Embryonic facial prominence (tissue), 1 donor: ENCODE data around the gene FAM114A2.
"Not testable (repeated sequence)": the region's sequence is repeated elsewhere in the genome, so short reads cannot be mapped to it uniquely, and the experiment has no call there.

ENCODE experiments used
- DNase-seq: peaks from one replicate; pipeline ENCODE4 v3.0.0-alpha.2; 2016; ENCODE audit errors: extremely low spot score

Gene FAM114A2

DNA sequence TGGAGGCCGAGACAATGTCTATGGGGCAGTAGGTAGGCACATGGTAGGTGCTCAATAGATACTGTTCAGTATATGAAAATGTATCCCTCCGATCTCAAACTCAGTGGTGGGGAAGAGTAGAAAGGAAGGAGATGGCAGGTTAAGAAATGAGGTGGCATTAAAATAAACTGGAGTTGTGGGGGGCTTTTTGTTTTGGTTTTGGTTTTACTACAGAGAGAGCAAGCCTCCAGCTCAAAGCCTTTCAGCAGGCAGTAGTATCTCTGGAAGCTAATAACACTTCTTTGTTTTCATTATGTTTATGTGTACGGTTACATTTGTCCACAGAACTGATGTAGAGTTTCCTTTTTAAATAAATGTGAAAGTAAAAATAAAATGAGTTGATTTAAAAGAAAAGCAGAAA lies 8.6 kb upstream of the FAM114A2 start:
- no peak for DNase-seq

DNA sequence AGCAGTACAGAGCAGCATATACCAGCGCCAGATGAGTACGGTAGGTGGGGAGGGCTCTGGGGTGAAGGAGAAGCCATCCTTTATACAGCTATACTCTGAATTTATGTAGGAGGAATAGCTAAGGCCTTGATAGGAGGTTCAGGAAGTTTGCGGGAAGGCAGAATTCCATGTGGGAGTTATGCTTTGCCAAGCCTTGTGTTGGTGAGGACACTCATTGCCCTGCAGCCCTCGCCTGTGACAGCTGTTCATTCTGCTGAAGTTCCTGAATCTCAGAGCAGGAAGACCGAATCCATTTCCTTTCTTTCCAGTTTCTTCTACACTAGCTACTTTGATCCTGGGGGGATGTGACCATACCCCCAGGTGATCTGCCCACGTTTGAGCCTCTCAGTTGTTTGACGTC lies 7.8 kb upstream of the FAM114A2 start:
- DNase-seq: no peak

DNA sequence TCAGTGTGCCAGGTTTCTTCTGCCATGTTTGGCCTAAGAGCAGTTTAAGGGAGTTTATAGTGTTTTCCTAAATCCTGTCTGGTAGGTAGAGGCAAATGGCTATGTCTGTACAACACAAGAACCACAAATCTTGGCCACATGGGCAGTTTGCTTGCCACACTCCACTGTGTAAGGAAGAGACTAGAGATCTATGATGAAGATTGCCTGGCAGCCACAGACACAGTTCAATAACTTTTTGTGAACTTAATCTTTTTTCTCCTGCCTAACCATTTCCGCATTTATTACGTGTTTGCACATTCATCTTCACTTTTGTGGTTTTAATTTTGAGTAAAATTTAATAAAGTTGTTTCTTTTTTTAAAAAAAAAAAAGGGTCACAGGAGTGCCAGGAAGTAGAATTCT lies 5.9 kb upstream of the FAM114A2 start:
- no peak for DNase-seq

DNA sequence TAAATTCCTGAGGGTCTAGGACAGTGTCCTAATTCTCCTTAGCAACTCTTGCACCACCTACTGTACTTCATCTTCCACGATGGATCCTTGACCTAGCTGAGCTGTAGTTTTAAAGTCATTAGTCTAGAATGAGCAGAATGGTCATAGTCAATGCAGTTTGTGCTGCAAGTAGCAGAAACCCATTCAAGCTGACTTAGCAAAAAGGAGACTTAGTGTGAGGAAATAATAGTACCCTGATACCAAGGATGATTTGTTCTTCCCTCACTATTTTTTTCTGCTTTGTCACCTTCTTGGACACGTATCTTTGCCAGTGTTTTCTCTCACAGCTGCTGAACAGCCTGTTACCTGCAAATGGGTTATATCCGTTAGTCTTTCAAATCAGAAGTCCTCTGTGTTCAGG lies 5.4 kb upstream of the FAM114A2 start:
- no peak for DNase-seq

DNA sequence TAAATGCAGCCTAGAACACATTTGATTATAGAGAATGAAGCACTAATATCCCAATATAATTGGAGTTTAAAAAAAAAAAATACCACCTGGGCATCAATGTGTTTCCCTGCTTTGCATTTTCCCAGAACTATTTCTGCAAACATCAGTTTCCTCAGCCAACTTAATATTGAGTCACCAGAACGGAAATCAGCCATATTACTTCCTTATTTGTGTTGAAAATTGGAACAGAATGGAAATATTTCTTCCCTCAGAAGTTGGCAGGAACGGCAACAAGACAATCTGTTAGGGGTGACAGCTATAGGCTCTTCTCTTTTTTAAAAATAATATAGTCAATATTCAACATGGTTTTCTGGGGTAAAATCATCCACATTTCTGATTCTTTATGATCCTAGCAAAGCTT lies 4.1 kb upstream of the FAM114A2 start:
- no peak for DNase-seq

DNA sequence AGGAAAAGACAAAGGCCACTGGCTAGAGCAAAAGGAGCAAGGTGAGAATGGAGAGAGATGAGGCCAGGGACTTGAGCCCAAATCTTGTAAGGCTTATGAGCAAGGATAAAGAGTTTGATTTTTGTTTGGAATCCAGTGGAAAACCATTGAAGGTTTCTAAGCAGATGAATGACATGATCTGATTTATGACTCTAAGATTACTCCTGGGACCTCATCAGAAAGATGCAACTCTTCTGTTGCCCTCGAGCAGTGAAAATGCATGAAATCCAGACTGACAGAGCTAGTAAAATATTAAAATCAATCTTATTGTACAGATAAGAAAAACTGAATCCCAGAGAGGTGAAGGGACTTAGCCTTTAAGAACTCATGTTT lies 734 bp upstream of the FAM114A2 start:
- no peak for DNase-seq

DNA sequence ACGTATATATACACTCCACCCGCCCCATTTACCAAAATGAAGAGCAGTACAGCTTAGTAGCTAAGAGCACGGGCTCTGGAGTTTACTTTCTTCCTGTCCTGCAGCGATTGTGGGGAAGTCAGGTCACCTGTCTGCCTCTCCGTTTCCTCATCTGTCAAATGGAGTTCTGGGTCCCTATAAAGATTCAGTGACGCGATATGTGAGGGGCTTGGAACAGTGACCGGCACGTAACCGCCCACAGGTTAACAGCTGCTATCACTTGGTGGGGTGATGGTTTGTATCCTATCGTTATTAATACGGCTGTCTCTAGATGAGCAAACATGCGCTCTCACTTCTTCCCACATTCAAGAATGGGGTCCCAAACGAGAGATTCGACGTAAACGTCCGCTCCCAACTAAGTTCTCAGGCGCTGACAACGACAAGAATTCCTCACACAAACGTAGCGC lies 426 bp downstream of the FAM114A2 start:
- DNase-seq: no peak

DNA sequence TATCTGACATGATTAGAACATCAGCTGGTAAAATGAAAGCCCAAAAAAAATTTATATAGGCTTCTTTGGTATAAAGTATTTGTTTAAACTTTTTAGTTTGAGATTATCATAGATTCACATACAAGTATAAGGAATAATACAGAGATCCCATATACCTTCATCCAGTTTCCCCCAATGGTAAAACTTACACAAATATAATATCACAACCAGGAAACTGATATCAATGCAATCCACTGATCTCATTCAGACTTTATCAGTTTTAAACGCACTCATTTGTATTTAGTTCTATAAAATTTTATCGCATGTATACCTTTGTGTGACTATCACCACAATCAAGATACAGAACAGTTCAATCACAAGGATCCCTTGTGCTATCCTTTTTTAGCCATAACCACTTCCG lies 3.8 kb downstream of the FAM114A2 start:
- DNase-seq: no peak

DNA sequence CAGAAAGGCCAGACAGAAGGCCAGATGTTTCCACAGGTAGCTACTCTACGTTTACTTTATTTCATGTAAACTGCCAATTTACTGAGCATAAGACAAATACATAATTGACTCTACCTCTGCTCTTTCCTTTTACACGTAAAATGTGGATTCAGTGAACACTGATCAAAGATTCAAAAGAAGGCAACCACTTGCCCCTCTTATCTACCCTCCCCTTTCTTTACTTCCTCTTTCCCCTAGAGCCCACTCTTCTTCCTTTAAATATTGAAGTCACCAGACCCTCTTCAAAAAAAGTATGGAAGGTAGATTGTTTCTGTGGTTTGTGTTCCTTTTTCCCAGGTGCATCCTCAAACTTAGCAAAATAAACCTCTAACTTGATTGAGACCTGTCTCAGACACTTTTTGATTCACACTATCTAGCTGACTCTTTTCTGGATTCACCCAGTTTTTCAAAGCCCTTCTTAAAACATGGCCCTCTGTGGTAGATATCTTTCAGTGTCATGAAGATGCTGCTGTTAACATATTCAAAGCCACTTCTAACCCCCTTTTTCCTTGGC lies 6.7 kb downstream of the FAM114A2 start:
- DNase-seq: no peak

DNA sequence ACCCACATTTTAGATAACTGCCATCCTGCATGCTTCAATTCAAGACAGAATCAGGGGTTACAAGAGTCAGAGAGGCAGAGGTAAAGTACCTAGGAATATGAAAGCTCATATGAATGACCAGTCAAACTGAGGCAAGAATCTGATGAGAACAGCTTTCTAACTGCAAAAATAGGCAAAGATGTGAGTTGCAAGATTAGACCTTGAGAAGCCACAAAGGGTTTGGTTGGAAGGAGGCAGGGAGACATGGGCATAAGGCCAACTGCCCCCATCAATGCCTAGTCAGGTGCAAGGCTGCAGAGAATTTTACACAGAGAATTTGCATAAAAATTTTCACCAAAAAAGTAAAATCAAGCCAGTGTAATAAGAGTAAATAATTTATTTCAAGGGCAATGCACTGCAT lies 12.8 kb downstream of the FAM114A2 start:
- DNase-seq: no peak

DNA sequence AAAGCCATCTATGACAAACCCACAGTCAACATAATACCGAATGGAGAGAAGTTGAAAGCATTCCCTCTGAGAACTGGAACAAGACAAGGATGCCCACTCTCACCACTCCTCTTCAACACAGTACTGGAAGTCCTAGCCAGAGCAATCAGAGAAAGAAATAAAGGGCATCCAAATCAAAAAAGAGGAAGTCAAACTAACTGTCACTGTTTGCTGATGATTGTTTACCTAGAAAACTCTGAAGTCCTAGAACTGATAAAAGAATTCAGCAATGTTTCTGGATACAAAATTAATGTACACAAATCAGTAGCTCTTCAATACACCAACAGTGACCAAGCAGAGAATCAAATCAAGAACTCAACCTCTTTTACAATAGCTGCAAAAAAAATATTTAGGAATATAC lies 19.8 kb downstream of the FAM114A2 start:
- not testable (repeated sequence) for DNase-seq

DNA sequence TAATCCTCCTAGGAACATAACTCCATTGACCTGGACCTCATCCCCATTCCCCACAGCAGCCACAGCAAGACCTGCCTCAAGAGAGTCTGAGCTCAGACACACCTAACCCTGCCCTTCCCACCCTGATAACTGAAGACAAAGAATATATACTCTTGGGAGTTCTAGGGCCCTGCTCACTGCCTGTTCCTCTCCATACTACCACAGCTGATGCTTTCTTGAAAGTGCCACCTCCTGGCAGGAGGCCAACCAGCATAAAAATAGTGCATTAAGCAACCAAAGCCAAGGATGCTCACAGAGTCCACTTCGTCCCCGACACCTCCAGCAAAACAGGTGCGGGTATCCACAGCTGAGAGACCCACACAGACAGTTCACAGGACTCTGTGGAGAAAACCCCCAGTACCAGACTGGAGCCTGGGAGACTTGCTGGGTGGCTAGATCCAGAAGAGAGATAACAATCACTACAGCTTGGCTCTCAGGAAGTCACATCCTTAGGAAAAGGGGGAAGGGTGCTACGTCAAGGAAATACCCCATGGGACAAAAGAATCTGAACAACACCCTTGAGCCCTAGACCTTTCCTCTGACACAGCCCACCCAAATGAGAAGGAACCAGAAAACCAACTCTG lies 23.5 kb downstream of the FAM114A2 start:
- DNase-seq: no peak

DNA sequence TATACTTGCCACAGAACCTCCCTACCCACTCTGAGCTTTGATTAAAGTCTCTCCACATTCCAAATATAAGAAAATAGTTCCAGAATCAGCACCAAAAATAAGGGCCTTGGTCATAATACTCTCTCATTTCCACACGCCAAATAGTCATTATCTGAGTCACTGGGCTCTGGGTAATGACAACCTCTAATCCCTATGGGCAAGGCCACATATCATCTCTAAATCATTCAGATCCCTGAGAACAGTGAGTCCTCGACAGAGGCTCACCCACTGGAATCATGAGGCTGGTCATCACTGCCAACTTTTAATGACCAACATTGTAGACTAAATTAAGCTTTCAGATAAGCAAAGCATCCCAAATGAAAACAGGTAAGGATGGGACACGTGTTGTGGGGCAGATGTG lies 28.1 kb downstream of the FAM114A2 start:
- no peak for DNase-seq

DNA sequence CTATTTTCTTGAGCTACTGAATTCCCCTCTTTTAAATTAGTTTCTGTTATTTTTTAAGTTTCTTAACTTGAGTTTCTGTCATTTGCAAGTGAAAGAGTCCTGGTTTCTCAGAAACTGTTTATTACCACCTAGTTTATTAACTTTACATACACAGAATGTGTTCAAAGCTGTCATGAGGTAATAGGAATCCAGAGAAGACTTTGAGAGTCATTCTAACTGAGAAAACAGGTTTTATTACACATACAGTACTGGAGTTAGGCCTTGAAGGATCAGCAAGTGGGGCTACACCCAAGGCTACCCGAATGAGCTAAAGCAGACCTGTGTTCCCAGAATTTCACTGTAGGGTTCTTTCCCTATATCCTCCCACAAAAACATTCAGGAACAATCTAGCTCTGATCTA lies 33.1 kb downstream of the FAM114A2 start:
- DNase-seq: no peak

DNA sequence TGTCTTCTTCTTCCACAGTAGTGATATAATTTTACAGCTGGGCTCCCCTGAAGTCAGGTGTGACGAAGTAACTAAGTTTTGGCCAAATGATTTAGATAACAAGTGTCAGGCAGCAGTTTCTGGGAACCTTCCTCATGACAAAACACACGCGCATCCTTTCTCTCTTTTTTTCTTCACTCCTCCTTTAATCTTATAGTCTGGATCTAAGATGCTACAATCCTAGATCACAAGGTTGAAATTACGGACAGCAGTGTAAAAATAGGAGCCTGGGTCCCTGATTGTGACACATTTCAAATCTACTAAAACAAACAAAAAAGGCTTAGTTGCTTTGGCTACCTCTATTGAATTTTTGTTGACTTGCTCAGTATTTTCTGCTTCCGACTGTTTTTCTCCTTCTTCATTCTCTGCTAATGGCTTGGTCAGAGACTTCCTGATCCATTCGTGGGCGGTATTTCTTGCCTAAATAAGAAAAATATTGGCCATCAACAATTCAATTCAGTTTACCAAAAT lies 36.1 kb downstream of the FAM114A2 start:
- no peak for DNase-seq

DNA sequence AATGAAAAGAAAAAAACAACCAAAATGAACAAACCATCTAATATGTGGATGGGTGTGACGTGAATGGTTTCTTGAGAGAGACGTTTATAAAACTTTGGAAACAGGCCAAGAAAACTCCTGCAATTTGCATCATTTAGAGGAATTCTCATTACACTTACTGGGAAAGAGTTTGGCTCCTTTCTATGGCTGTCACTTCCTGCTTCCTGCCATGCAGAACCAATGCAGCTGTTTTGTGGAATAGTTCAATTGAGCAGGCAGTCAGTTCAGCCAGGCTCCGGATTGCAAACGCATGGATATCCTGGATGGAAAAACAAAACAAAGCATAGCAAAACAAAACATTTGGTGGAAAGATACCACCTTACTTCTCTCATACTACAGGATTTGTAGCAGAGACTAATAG lies 36.6 kb downstream of the FAM114A2 start:
- DNase-seq: no peak

DNA sequence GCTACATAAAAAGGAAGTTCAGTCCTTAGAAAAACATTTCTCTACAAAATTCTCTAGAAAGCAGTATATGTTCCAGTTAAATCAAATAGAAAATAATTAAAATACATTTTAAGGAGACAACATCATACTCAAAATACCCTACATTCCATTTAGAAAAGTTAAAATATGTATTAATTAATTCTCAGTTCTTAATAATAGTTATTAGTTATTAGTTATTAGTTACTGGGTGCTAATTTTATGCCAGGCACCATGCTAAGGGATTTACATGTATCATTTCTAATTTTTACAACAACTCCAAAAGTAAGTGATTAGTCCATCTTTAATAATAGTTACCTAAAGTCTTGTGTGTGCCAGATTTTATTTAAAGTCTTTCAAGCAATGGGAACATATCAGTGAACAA lies 38.0 kb downstream of the FAM114A2 start:
- DNase-seq: no peak

DNA sequence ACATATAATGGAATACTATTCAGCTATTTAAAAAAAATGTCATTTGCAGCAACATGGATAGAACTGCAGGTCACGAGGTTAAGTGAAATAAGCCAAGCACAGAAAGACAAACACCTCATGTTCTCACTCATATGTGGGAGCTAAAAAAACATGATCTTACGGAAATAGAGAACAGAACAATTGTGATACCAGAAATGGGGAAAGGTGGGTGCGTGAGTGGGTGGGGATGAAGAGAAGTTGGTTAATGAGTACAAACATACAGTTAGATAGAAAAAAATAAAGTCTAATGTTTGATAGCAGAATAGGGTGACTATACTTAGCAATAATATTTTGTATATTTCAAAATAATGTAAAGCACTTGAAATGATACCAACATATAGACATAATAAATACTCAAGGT lies 38.7 kb downstream of the FAM114A2 start:
- DNase-seq: no peak

DNA sequence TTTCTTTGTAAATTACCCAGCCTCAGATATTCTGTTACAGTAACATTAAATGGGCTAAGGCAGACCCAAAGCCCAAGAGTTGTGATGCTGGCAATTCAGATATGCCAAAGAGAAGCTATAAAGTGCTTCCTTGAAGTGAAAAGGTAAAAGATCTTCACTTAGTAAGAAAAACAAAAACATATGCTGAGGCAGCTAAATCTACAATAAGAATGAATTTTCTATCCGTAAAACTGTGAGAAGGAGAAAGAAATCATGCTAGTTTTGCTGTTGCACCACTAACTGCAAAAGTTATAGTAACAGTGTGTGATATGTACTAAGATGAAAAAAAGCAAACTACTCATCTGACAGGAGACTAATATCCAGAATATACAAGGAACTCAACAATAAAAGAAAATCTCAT lies 39.9 kb downstream of the FAM114A2 start:
- DNase-seq: no peak

DNA sequence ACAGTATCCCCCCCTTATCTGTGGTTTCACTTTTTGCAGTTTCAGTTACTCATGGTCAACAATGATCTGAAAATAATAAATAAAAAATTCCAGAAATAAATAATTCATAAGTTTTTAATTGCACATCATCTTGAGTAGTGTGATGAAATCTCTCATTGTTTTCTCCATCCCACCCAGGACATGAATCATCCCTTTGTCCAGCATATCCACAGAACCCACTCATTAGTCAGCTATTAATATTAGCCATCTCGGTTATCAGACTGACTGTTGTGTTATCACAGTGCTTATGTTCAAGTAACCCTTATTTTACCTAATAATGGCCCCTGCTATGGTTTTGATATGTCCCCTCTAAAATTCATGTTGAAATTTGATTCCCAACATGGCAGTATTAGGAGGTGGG lies 40.7 kb downstream of the FAM114A2 start:
- no peak for DNase-seq

DNA sequence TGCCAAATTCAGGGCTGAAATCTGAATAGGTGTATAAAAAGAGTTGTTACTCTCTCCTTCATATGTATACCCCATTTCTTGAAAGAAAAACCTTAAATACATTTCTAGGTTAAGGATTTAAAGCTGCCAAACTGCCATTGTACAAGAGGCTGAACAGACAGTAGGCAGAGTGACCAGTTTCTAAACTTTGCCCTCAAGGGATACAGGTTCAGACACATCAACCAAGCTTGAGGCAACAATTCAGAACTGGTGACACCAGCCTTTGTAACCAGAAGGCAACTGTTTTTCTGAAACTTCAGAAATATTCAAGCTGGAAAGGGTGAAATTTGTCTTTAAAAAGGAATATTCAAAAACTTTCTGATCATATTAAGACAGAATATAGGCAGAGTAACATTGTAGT lies 47.5 kb downstream of the FAM114A2 start:
- DNase-seq: no peak

DNA sequence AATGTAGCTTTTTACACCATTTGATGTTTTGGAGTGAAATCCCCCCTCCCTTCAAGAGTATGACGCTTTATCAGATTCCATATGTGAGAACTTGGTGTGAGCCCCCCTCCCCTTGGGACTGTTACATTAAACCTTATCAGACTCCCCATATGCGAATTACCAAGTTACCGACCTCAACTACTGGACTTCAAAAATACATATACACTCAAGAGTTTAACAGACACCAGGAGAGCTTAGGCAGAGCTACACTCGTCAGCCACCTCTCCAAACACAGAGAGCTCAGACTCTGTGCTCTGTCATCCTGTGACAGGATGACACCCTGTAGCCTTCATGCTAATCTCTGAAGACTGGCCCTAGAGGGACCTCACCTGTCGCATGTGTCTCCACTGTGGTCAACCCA lies 50.2 kb downstream of the FAM114A2 start:
- DNase-seq: no peak

DNA sequence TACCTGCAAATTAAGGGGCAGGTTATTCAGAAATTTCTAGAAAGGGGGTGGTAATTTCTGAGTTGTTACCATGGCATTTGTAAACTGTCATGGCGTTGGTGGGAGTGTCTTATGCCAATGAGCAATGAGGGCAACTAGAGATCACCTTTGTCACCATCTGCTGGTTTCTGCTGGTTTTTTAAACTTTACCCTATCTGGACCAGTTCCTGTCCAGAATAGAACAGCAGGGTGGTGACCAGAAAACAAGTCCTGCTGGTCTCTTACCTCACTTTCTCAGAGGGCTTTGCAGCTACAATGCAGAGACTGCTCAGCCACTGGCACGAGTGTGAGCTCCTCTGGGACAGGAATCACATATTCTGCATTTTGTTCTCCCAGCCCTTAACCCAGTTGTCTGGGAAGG lies 51.4 kb downstream of the FAM114A2 start:
- DNase-seq: no peak

DNA sequence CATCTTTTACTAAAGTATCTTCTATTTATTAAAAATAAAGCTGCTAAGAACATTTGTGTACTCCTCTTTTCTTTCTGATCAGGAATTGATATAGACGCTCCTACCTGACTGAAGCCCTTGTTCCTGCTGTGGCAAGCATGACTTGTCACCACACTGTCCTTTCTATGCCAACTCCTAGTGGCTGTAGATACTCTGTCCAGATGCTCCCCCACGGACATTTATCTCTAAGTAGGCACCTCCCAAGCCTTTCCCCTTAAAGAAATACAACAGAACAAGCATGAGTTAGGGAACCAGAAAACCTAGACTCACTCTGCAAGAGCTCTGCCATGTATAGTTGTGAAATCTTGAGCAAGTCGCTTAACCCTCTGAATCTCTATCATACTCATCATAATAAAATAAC lies 53.2 kb downstream of the FAM114A2 start:
- DNase-seq: no peak
